HuH-7 (cell line): ENCODE results near the gene TBX2.

Experiments used
- DNase-seq: peaks from one replicate; pipeline ENCODE4 v3.0.0; 2011; ENCODE audit warnings: low spot score

TBX2 gene

GRCh38 chr17:61454381-61455323 is 55.0 kb downstream of the TBX2 start:
- peak; percentile 99 for DNase-seq

DNA sequence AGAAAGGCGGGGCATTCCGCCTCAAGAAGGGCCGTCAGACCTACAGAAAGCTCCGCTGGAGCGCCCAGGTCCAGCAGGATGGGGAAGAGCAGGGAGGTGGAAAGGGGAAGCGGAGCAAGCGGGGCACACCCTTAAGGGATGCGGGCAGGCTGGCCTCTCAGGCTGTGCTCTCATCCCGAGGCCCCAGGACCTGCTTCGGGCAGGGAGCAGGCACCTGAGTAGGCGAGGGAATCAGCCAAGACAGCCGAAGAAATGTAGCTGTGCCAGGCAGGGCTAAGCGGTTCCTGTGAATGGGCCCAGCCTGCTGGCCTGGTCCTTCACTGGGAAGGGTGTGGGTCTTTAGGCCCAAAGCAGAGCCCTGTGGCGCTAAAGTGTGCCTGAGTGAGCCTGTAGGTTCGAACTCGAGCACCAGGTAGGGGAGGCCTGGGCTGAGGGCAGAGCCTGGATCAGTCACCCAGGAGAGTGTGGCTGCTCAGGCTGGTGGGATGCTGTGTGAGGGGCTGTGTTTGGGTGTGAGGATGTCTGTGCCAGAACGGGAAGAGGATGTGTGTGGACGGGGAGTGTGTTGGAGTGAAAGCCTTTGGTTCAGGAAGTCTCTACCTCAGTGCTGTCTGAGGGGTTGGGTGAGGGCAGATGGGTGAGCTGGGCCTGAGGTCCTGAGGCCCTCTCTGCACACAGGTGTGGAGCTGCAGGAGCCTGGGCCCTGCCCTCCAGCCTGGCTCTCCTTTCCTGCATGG is 55.8 kb downstream of the TBX2 start:
- DNase-seq = no peak

DNA sequence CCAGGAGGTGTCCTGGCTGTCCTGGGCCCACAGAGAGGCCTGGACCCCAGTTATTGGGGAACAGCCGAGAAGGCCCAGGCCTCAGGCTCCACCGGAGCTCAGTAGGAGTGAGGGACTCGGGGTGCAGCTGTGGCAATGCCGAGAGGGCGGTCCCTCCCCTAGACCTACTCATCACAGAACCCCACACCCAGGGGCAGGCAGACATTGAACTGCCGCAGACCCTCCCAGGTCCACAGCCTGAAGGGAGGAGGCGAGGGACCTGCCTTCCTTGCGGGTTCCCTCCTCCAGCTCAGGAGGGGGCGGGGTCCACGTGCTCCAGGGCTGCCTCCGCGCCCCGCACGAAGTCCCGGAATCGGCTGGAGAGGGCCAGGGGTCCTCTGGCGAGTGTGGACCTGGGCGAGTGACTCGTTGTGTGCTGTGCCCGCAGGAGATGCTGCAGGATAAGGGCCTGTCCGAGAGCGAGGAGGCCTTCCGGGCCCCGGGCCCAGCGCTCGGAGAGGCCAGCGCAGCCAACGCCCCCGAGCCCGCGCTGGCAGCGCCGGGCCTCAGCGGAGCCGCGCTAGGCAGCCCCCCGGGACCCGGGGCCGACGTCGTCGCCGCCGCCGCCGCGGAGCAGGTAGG is 56.5 kb downstream of the TBX2 start:
- DNase-seq = no peak

GRCh38 chr17:61456688-61457225 is 57.1 kb downstream of the TBX2 start:
- DNase-seq = no peak

DNA sequence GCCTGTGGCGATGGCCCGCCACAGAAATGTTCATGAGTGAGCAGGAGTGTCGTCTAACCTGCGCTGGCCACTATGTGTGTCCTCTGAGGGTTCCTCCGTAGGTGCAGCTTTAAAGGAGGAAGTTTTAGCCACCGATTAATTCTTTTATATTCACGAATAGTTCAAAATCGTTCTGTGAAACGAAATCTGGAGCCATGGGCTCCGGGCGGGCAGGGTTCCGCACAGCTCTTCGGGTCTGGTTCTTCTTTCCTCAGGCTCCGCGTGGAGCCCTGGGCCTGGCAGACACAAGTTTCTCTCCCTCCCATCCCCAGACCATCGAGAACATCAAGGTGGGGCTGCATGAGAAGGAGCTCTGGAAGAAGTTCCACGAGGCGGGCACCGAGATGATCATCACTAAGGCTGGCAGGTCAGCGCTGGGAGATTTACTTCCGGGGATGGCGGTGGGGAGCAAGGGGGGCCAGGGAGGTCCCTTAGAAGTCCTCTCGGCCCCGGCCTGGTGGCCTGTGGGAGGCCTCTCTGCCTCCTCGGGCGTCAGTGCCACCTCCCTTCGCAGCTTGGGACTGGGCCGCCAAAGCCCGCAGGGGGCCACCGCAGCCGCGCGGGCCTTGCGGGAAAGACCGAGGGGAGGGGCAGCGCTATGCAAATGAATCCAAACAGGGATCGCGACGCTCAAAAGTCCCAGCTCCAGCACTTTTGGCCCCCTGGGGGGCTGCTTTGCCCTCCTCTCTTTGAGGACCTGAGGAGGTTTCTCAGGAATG is 57.8 kb downstream of the TBX2 start:
- no peak for DNase-seq

GRCh38 chr17:61458000-61458399 is 58.4 kb downstream of the TBX2 start:
- DNase-seq = no peak

GRCh38 chr17:61458421-61459141 is 58.9 kb downstream of the TBX2 start:
- no peak for DNase-seq
